SU-DHL-6 (cell line): ENCODE measurements around the gene XYLT1.

Experiments
- H2AFZ ChIP-seq: fragments of 200-600 bp; sonication (generic); 2 replicates; pipeline ENCODE4 v1.6.1; 2014; ENCODE audit warnings: low read depth, mild to moderate bottlenecking, moderate library complexity, mixed read lengths, antibody characterized with exemption, low read length; ENCODE audit not compliant: severe bottlenecking
- H3F3A ChIP-seq: fragments of 200-600 bp; shearing (Covaris generic); 2 replicates; pipeline ENCODE4 v1.6.0; 2016; ENCODE audit warnings: antibody characterized with exemption, mild to moderate bottlenecking; ENCODE audit not compliant: insufficient read depth
- H3K27ac ChIP-seq: fragments of 200-600 bp; sonication (generic); 2 replicates; pipeline ENCODE4 v1.5.1; 2016; ENCODE audit warnings: low read depth, mild to moderate bottlenecking, low read length, moderate library complexity, mixed read lengths
- H3K27me3 ChIP-seq: fragments of 200-600 bp; sonication (generic), shearing (Covaris generic); 2 replicates; pipeline ENCODE4 v1.6.0; 2014; ENCODE audit warnings: mild to moderate bottlenecking, low read length
- H3K36me3 ChIP-seq: fragments of 200-600 bp; sonication (generic); 2 replicates; pipeline ENCODE4 v1.6.1; 2014; ENCODE audit warnings: mild to moderate bottlenecking, low read length, mixed read lengths
- H3K4me2 ChIP-seq: fragments of 300-600, 200-600 bp; shearing (Covaris generic), sonication (generic); 2 replicates; pipeline ENCODE4 v1.6.0; 2014; ENCODE audit warnings: low read length, low read depth, mild to moderate bottlenecking; ENCODE audit not compliant: poor library complexity, severe bottlenecking
- H3K4me3 ChIP-seq: fragments of 200-600 bp; sonication (generic); 2 replicates; pipeline ENCODE4 v1.5.1; 2014; ENCODE audit warnings: antibody characterized with exemption, low read length, mild to moderate bottlenecking, mixed read lengths; ENCODE audit not compliant: insufficient read depth, poor library complexity, severe bottlenecking
- H3K79me2 ChIP-seq: fragments of 200-600 bp; sonication (generic); 2 replicates; pipeline ENCODE4 v1.6.1; 2014; ENCODE audit warnings: mild to moderate bottlenecking, low read length, moderate library complexity; ENCODE audit not compliant: insufficient read depth
- H3K9ac ChIP-seq: fragments of 200-600 bp; sonication (generic); 2 replicates; pipeline ENCODE4 v1.7.0; 2014; ENCODE audit warnings: mild to moderate bottlenecking, low read length
- H3K9me2 ChIP-seq: fragments of 200-600 bp; sonication (generic); replicated peaks from 2 replicates; pipeline ENCODE4 v1.6.1; 2014; ENCODE audit warnings: low read length; ENCODE audit not compliant: insufficient read depth
- H3K9me3 ChIP-seq: fragments of 200-600 bp; sonication (generic); 2 replicates; pipeline ENCODE4 v1.6.1; 2014; ENCODE audit warnings: low read length, mixed read lengths; ENCODE audit not compliant: insufficient read depth
- H4K20me1 ChIP-seq: fragments of 200-600 bp; sonication (generic); 2 replicates; pipeline ENCODE4 v1.6.1; 2014; ENCODE audit warnings: low read depth, mild to moderate bottlenecking, antibody characterized with exemption, low read length, moderate library complexity, mixed read lengths
- EZH2phosphoT487 ChIP-seq: fragments of 200-600 bp; sonication (generic), shearing (Covaris generic); conservative IDR thresholded peaks from 2 replicates; pipeline ENCODE4 v1.6.1; 2018; ENCODE audit warnings: mild to moderate bottlenecking, antibody characterized with exemption, low read length, moderate library complexity, mixed read lengths
- TF ChIP-seq, protein P1 (sequence below): fragments of 200-600 bp; sonication (generic); IDR thresholded peaks from one replicate; pipeline ENCODE4 v1.5.1; 2017; ENCODE audit warnings: antibody characterized with exemption, mild to moderate bottlenecking, low read length, moderate library complexity; ENCODE audit not compliant: insufficient read depth, poor library complexity, severe bottlenecking

Gene XYLT1

DNA sequence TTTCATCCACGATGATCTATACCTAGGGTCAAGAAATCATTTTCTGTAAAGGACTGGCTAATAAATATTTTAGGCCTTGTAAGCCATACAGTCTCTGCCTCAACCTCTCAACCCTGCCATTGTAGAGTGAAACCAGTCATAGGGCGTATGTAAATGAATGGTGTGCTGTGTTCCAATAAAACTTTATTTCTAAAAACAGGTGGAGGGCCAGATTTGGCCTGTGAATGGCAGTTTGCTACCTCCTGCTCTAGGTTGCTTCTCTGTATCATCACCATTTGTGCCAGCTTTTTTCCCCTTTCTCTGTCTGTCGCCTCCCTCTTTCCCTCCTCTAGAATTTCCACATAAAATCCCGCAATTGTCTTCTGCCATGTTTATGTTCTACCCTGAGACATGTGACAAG is 181.7 kb downstream of the XYLT1 start:
- H3K79me2 ChIP-seq: no peaks in the 10 kb centered on the region
- no peaks in the 10 kb centered on the region for H3K36me3 ChIP-seq
- H3K4me2 ChIP-seq: no peak overlapping the region
- no peak overlapping the region for H2AFZ ChIP-seq
- H3F3A ChIP-seq: no peaks in the 10 kb centered on the region
- TF ChIP-seq, protein P1, sequence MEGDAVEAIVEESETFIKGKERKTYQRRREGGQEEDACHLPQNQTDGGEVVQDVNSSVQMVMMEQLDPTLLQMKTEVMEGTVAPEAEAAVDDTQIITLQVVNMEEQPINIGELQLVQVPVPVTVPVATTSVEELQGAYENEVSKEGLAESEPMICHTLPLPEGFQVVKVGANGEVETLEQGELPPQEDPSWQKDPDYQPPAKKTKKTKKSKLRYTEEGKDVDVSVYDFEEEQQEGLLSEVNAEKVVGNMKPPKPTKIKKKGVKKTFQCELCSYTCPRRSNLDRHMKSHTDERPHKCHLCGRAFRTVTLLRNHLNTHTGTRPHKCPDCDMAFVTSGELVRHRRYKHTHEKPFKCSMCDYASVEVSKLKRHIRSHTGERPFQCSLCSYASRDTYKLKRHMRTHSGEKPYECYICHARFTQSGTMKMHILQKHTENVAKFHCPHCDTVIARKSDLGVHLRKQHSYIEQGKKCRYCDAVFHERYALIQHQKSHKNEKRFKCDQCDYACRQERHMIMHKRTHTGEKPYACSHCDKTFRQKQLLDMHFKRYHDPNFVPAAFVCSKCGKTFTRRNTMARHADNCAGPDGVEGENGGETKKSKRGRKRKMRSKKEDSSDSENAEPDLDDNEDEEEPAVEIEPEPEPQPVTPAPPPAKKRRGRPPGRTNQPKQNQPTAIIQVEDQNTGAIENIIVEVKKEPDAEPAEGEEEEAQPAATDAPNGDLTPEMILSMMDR: no peak
- TF ChIP-seq EZH2phosphoT487: no peak
- H3K27ac ChIP-seq: no peak overlapping the region
- no peaks in the 10 kb centered on the region for H3K9me3 ChIP-seq
- H4K20me1 ChIP-seq: peaks cover 4% of the 10 kb centered on the region; the same call in 1 of the 2 replicates
- no peak overlapping the region for H3K4me3 ChIP-seq
- H3K9me2 ChIP-seq: no peaks in the 10 kb centered on the region
- H3K27me3 ChIP-seq: no peaks in the 10 kb centered on the region
- H3K9ac ChIP-seq: no peak overlapping the region

DNA sequence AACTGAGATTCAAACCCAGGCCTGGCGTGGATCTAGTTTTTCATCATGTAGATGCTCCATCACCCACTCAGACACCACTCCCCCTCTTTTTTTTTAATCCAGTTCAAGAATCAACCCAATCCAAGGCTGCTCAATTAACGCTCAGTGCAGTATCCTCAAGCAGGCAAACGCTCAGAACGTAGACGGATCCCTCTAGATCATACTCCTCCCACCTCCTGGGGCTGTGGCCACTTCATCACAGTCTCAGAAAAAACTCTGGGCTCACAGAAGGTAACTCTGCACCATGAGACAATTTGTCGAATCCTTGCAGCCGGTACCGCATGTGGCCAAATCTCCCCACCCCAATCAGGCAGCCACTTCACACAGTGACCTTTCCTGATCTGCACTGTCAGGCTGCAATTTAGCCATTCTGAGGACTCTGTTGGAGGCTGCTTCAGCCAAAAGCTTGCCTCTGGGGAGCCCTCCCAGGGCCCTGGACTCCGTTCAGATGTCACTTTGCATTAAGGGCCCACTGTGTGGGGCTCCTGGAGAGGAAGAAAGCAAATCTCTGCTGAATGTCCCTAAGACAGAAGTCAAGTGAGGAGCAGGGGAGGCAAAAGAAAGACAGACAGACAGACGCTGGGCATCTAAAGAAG is 183.5 kb downstream of the XYLT1 start:
- no peaks in the 10 kb centered on the region for H3K79me2 ChIP-seq
- no peak overlapping the region for H3K9ac ChIP-seq
- H3K27ac ChIP-seq: no peak overlapping the region
- H3F3A ChIP-seq: no peaks in the 10 kb centered on the region
- no peak overlapping the region for H2AFZ ChIP-seq
- no peaks in the 10 kb centered on the region for H3K9me3 ChIP-seq
- H3K4me2 ChIP-seq: no peak overlapping the region
- H4K20me1 ChIP-seq: peaks cover 19% of the 10 kb centered on the region; the same call in 1 of the 2 replicates
- no peak for TF ChIP-seq EZH2phosphoT487
- TF ChIP-seq, protein P1: no peak
- H3K27me3 ChIP-seq: no peaks in the 10 kb centered on the region
- H3K36me3 ChIP-seq: no peaks in the 10 kb centered on the region
- H3K9me2 ChIP-seq: no peaks in the 10 kb centered on the region
- no peak overlapping the region for H3K4me3 ChIP-seq

DNA sequence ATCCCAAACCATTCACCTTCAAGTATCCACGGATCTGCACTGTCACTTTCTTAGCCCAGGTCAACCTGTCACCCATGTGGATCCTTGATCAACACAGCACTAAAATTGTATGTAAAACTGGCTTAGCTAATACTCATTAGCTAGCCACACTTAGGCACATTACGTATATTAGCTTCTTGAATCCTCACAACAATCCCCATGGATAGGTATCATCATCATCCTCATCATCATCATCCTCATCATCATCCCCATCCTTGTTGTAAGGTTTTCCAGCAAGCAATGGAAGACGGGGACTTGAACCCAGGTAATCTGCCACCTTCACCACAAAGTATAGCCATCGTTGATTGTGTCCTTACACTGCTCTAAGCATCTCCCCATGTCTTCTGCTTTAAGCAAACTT is 184.3 kb downstream of the XYLT1 start:
- Histone ChIP-seq H3F3A (no peaks in the 10 kb centered on the region), H3K4me2 (no peak overlapping the region), H3K4me3 (no peak overlapping the region), H3K9ac (no peak overlapping the region), H3K9me2 (no peaks in the 10 kb centered on the region), H3K79me2 (no peaks in the 10 kb centered on the region; the same call in 1 of the 2 replicates), H3K9me3 (no peaks in the 10 kb centered on the region), H2AFZ (no peak overlapping the region), H4K20me1 (peaks cover 21% of the 10 kb centered on the region; the same call in 1 of the 2 replicates), H3K27ac (no peak overlapping the region), H3K27me3 (no peaks in the 10 kb centered on the region), H3K36me3 (no peaks in the 10 kb centered on the region)
- TF ChIP-seq EZH2phosphoT487: no peak
- TF ChIP-seq, protein P1: no peak
